Measurements from ENCODE around the gene PPP2R5B.

GRCh38 chr11:64881476-64881875 is 43.0 kb upstream of the PPP2R5B start:
- TF ChIP-seq CTCF (conservative IDR thresholded peaks at IDR 0.05; ENCODE audit: low read length) (no peak), EZH2phosphoT487 (IDR thresholded peaks at IDR 0.05; ENCODE audit: borderline replicate concordance, low read depth, low read length) (no peak)

Data from OCI-LY7 (cell line).